Measurements from ENCODE around the gene PCSK6.

DNA sequence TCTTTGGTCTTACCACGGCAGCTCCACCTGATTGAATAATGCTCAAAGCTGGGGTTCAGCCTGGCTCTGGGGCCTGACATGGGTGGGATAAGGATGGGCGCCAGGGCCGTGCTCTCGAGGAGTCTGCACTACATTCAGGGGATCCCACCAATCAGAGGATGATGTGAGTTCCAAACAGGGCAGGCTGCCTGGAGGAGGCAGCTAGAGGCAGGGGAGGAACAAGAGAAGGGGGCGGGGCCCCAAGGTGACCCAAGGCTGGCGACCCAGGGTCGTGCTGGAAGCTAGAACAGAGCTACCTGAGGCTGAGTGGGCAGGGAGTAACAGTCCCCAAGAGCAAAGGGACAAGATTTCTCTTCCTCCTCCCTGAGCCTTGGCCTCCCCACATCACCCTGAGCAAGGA lies 56.1 kb downstream of the PCSK6 start:
- TF ChIP-seq CTCF (IDR thresholded peaks at IDR 0.05) (no peak), POLR2A (IDR thresholded peaks at IDR 0.05) (no peak), EP300 (IDR thresholded peaks at IDR 0.05) (no peak), POLR2AphosphoS5 (IDR thresholded peaks at IDR 0.05) (no peak)

Measured in sigmoid colon (tissue), 4 donors.